ENCODE results near the gene SPHK1. TPM values are rescaled to one million over a fixed set of nuclear protein-coding genes. Genes with fewer than 3 reads are reported as not detected.

The SPHK1 gene
- total RNA-seq, 3 donors from 2014 or later (not counting 1 experiment from before 2014, with no cell fraction given) = 7.6 to 9.2 (median 8.3) TPM

DNA sequence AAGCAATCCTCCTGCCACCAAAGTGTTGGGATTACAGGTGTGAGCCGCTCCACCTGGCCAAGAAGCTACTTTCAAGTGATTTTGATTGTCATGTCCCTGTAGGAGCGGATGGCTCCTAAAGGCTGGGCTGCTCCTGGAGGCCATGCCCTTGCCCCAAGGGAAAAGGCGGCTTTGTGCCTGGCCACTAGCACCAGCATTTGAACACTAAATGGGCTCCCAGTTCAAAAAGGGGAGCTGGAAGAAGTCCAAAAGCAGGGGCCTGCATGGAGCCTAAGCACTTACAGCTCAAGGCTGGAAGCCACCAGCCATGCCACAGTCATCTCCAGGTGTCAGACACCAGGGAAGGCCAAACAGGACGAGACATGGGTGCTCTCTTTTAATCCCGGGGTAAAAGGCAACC, 26.8 kb downstream of the SPHK1 start:
- H3K36me3 ChIP-seq (ENCODE audit: control insufficient read depth, insufficient read depth, low read length) = peaks cover 5% of the 10 kb centered on the region
- Mint-ChIP-seq H3K4me1 (peaks cover 7 to 15% of the 10 kb centered on the region in 2 donors), H3K27ac (no peak overlapping the region), H3K9me3 (no peaks in the 10 kb centered on the region), H3K4me3 (no peak overlapping the region), H3K27me3 (ENCODE audit: low read depth in 2 of 2) (no peaks in the 10 kb centered on the region), H3K36me3 (no peaks in the 10 kb centered on the region)
- TF ChIP-seq, protein P1, sequence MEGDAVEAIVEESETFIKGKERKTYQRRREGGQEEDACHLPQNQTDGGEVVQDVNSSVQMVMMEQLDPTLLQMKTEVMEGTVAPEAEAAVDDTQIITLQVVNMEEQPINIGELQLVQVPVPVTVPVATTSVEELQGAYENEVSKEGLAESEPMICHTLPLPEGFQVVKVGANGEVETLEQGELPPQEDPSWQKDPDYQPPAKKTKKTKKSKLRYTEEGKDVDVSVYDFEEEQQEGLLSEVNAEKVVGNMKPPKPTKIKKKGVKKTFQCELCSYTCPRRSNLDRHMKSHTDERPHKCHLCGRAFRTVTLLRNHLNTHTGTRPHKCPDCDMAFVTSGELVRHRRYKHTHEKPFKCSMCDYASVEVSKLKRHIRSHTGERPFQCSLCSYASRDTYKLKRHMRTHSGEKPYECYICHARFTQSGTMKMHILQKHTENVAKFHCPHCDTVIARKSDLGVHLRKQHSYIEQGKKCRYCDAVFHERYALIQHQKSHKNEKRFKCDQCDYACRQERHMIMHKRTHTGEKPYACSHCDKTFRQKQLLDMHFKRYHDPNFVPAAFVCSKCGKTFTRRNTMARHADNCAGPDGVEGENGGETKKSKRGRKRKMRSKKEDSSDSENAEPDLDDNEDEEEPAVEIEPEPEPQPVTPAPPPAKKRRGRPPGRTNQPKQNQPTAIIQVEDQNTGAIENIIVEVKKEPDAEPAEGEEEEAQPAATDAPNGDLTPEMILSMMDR (IDR thresholded peaks at IDR 0.05) = no peak
- no peak overlapping the region for H3K4me3 ChIP-seq (ENCODE audit: low read length)
- no peak overlapping the region for H3K27ac ChIP-seq (ENCODE audit: low read length)
- no peak for ATAC-seq
- intact Hi-C loops (cut with micrococcal nuclease) = no loop called here
- no peaks in the 10 kb centered on the region for H3K9me3 ChIP-seq (ENCODE audit: control insufficient read depth, insufficient read depth, low read length)
- DNase-seq = no peak
- no peaks in the 10 kb centered on the region for H3K27me3 ChIP-seq (ENCODE audit: control insufficient read depth, insufficient read depth, low read length)
- 93% methylated on average over 5 of the region's 5 CpGs for WGBS (ENCODE audit: insufficient coverage)
- H3K4me1 ChIP-seq (ENCODE audit: control insufficient read depth, insufficient read depth, low read length) = peaks cover 17% of the 10 kb centered on the region

DNA sequence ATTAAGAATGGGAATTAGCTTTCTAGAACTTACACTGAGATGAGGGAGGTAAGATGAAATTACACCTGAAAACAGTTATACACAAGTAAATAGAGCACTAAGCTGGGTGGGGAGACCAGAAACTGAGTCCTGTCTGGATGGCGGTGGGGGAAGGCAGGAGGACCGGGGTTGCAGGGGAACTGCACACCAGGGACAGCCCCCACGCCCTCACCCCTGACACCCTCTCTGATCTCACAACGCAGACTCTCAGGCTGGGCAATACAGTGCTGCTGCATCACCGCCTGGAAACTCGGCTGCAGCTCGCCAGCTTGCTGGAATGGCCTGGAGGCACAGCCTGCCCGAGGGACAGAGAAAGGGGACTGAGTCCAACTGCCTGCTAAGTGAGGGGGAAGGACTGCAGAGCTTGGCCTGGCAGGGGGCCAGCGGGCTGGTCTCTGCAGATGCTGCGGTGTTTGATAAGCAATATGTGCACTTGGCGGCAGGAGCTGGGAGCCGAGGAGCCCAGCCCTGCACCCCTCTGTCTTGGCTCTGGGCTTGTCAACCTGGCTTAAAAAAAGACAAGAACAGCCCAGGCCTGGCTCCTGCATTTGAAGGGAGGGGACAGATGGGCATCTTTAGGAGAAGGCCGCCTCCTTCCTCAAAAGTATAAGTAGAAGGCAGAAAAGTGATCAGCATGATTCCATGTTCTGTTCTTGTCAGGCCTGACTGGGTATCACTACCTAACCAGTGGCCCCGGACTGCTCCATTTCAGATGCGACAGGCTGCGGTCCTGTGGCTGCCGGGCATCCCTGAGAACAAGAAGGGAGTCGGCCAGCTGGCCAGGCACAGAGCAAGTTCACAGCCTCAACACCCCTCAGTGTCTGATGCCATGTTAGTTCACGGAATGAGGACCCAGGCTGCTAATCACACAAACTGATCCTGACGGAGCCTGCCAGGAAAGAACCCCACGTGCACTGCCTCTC, 30.2 kb downstream of the SPHK1 start:
- H3K4me3 ChIP-seq (ENCODE audit: low read length) = no peak overlapping the region
- H3K4me1 Mint-ChIP-seq = peaks cover 17 to 19% of the 10 kb centered on the region in 2 donors
- no peaks in the 10 kb centered on the region for H3K36me3 Mint-ChIP-seq
- H3K27me3 ChIP-seq (ENCODE audit: control insufficient read depth, insufficient read depth, low read length) = no peaks in the 10 kb centered on the region
- H3K4me1 ChIP-seq (ENCODE audit: control insufficient read depth, insufficient read depth, low read length) = peaks cover 3% of the 10 kb centered on the region
- H3K27me3 Mint-ChIP-seq (ENCODE audit: low read depth in 2 of 2) = no peaks in the 10 kb centered on the region
- no peaks in the 10 kb centered on the region for H3K9me3 Mint-ChIP-seq
- H3K4me3 Mint-ChIP-seq = no peak overlapping the region
- DNase-seq (no peak), ATAC-seq (no peak)
- no peaks in the 10 kb centered on the region for H3K9me3 ChIP-seq (ENCODE audit: control insufficient read depth, insufficient read depth, low read length)
- H3K36me3 ChIP-seq (ENCODE audit: control insufficient read depth, insufficient read depth, low read length) = peaks cover 5% of the 10 kb centered on the region
- peak overlapping the region in 1 of 2 donors; percentile 52 for H3K27ac Mint-ChIP-seq
- 71% methylated on average over 21 of the region's 21 CpGs for WGBS (ENCODE audit: insufficient coverage)
- intact Hi-C loops (cut with micrococcal nuclease) = no loop called here
- TF ChIP-seq, protein P1 (IDR thresholded peaks at IDR 0.05) = no peak
- no peak overlapping the region for H3K27ac ChIP-seq (ENCODE audit: low read length)

DNA sequence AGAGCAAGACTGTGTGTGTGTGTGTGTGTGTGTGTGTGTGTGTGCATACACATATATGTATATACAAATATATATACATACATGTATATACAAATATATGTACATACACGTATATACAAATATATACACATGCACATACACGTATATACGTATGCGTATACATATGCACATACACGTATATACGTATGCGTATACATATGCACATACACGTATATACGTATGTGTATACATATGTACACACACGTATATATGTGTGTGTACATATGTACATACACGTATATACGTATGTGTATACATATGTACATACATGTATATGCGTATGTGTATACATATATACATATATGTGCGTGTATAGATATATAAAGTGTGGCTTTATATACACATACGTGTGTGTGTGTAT, 31.4 kb downstream of the SPHK1 start:
- no peaks in the 10 kb centered on the region for H3K9me3 Mint-ChIP-seq
- H3K27ac ChIP-seq (ENCODE audit: low read length) = no peak overlapping the region
- H3K27me3 ChIP-seq (ENCODE audit: control insufficient read depth, insufficient read depth, low read length) = no peaks in the 10 kb centered on the region
- no peak overlapping the region for H3K27ac Mint-ChIP-seq
- no peaks in the 10 kb centered on the region for H3K27me3 Mint-ChIP-seq (ENCODE audit: low read depth in 2 of 2)
- no peak overlapping the region for H3K4me3 Mint-ChIP-seq
- TF ChIP-seq, protein P1 (IDR thresholded peaks at IDR 0.05) = no peak
- WGBS (ENCODE audit: insufficient coverage) = 88% methylated on average over 3 of the region's 15 CpGs
- peaks cover 10% of the 10 kb centered on the region for H3K4me1 ChIP-seq (ENCODE audit: control insufficient read depth, insufficient read depth, low read length)
- H3K4me3 ChIP-seq (ENCODE audit: low read length) = no peak overlapping the region
- peaks cover 5% of the 10 kb centered on the region for H3K36me3 ChIP-seq (ENCODE audit: control insufficient read depth, insufficient read depth, low read length)
- ATAC-seq (no peak), DNase-seq (no peak)
- H3K9me3 ChIP-seq (ENCODE audit: control insufficient read depth, insufficient read depth, low read length) = no peaks in the 10 kb centered on the region
- peaks cover 25 to 31% of the 10 kb centered on the region in 2 donors for H3K4me1 Mint-ChIP-seq
- no peaks in the 10 kb centered on the region for H3K36me3 Mint-ChIP-seq
- intact Hi-C loops (cut with micrococcal nuclease) = no loop called here
